Neutrophil (primary cell): ENCODE results near the gene CRIP1.
A peak's percentile ranks its signal among the peaks of the same experiment; 100 is the strongest.

ENCODE experiments used
- H3K27ac ChIP-seq: fragments of 200-600 bp; sonication (generic); 2 replicates; pipeline ENCODE4 v1.5.1; 2016; ENCODE audit warnings: mild to moderate bottlenecking, moderate library complexity
- H3K27me3 ChIP-seq: fragments of 200-600 bp; sonication (generic); 2 replicates; pipeline ENCODE4 v1.6.0; 2016; ENCODE audit warnings: mild to moderate bottlenecking
- H3K36me3 ChIP-seq: fragments of 200-600 bp; sonication (generic); 2 replicates; pipeline ENCODE4 v1.5.1; 2017
- H3K4me1 ChIP-seq, 2 experiments: fragments of 200-600 bp in 1 of 2; sonication (generic) in 1 of 2; 1 replicate in 1 of 2; 2 replicates in 1 of 2; pipeline versions ENCODE4 v1.5.1 to v1.6.1; 2013 to 2016; ENCODE audit warnings: low read depth in 1 of 2, low read length in 1 of 2, mild to moderate bottlenecking in 1 of 2, moderate library complexity in 1 of 2; ENCODE audit not compliant: control insufficient read depth in 1 of 2, insufficient read depth in 1 of 2
- H3K4me3 ChIP-seq, 2 experiments: fragments of 200-600 bp in 1 of 2; sonication (generic) in 1 of 2; 1 replicate in 1 of 2; 2 replicates in 1 of 2; pipeline ENCODE4 v1.5.1; 2013 to 2016; ENCODE audit warnings: low read depth in 1 of 2, low read length in 1 of 2, mild to moderate bottlenecking in 1 of 2, moderate library complexity in 1 of 2
- H3K9me3 ChIP-seq: fragments of 200-600 bp; sonication (generic); 2 replicates; pipeline ENCODE4 v1.5.1; 2016
- CTCF ChIP-seq: fragments of 200-600 bp; sonication (generic); IDR thresholded peaks from 2 replicates; pipeline ENCODE4 v1.5.1; 2016; ENCODE audit warnings: antibody characterized with exemption

Gene CRIP1

GRCh38 chr14:105471823-105472485, 14.7 kb upstream of the CRIP1 start:
- H3K9me3 ChIP-seq, result no peaks in the 10 kb centered on the region
- TF ChIP-seq CTCF, result no peak
- H3K36me3 ChIP-seq, result peaks cover 17% of the 10 kb centered on the region
- H3K4me3 ChIP-seq, result no peak overlapping the region
- H3K4me1 ChIP-seq, result peaks cover 9 to 17% of the 10 kb centered on the region in 2 experiments
- H3K27ac ChIP-seq, result no peak overlapping the region
- H3K27me3 ChIP-seq, result peaks cover 52% of the 10 kb centered on the region

GRCh38 chr14:105472486-105472991, 14.1 kb upstream of the CRIP1 start:
- peaks cover 9 to 17% of the 10 kb centered on the region in 2 experiments for H3K4me1 ChIP-seq
- H3K36me3 ChIP-seq, result peaks cover 11% of the 10 kb centered on the region
- TF ChIP-seq CTCF, result no peak
- H3K27me3 ChIP-seq, result peaks cover 57% of the 10 kb centered on the region
- H3K27ac ChIP-seq, result no peak overlapping the region
- no peak overlapping the region for H3K4me3 ChIP-seq
- H3K9me3 ChIP-seq, result no peaks in the 10 kb centered on the region

GRCh38 chr14:105473033-105473676, 13.5 kb upstream of the CRIP1 start:
- H3K27me3 ChIP-seq, result peaks cover 64% of the 10 kb centered on the region
- no peak overlapping the region for H3K4me3 ChIP-seq
- TF ChIP-seq CTCF, result no peak
- no peak overlapping the region for H3K27ac ChIP-seq
- H3K4me1 ChIP-seq, result peaks cover 9 to 17% of the 10 kb centered on the region in 2 experiments
- H3K36me3 ChIP-seq, result peaks cover 5% of the 10 kb centered on the region
- no peaks in the 10 kb centered on the region for H3K9me3 ChIP-seq

GRCh38 chr14:105473677-105474482, 12.8 kb upstream of the CRIP1 start:
- Histone ChIP-seq H3K9me3 (no peaks in the 10 kb centered on the region), H3K4me3 (peak overlapping the region; percentile 47 to 57), H3K27ac (no peak overlapping the region), H3K4me1 (peaks cover 9 to 17% of the 10 kb centered on the region in 2 experiments), H3K36me3 (no peaks in the 10 kb centered on the region), H3K27me3 (peaks cover 71% of the 10 kb centered on the region)
- no peak for TF ChIP-seq CTCF

GRCh38 chr14:105474483-105475268, 12.0 kb upstream of the CRIP1 start, which contains the start of gene CRIP2:
Gene CRIP2 (plus strand): TSS chr14:105474821. CDS start chr14:105474863, 42 bp downstream.
- no peaks in the 10 kb centered on the region for H3K9me3 ChIP-seq
- H3K27me3 ChIP-seq, result peaks cover 79% of the 10 kb centered on the region
- H3K4me1 ChIP-seq, result peaks cover 9 to 17% of the 10 kb centered on the region in 2 experiments
- no peak for TF ChIP-seq CTCF
- no peaks in the 10 kb centered on the region for H3K36me3 ChIP-seq
- peak within 1 kb of the TSS; percentile 47 to 57 for H3K4me3 ChIP-seq
- H3K27ac ChIP-seq, result no peak within 1 kb of the TSS
